Suprapubic skin (tissue), 4 donors: ENCODE measurements around the gene DLX2. TPM values are rescaled to one million over a fixed set of nuclear protein-coding genes. Genes with fewer than 3 reads are reported as not detected.

Source experiments
- DNase-seq, 2 donors: peaks; one replicate each; pipeline ENCODE4 v3.0.0-alpha.2; 2019; ENCODE audit warnings: low spot score in 2 of 2
- H3K27ac ChIP-seq: fragments of 200-600 bp; sonication (generic); one replicate; pipeline ENCODE4 v1.5.1; 2019
- H3K27me3 ChIP-seq: fragments of 200-600 bp; sonication (generic); one replicate; pipeline ENCODE4 v1.5.1; 2019
- H3K36me3 ChIP-seq: fragments of 200-600 bp; sonication (generic); one replicate; pipeline ENCODE4 v1.5.1; 2019
- H3K4me1 ChIP-seq: fragments of 200-600 bp; sonication (generic); one replicate; pipeline ENCODE4 v1.5.1; 2019
- H3K4me3 ChIP-seq: fragments of 200-600 bp; sonication (generic); one replicate; pipeline ENCODE4 v1.5.1; 2019; ENCODE audit warnings: mild to moderate bottlenecking
- H3K9me3 ChIP-seq: fragments of 200-600 bp; sonication (generic); one replicate; pipeline ENCODE4 v1.5.1; 2019
- EP300 ChIP-seq: sonication (generic); formaldehyde crosslinking; IDR thresholded peaks from one replicate; pipeline ENCODE4 v1.6.1; 2017; ENCODE audit warnings: antibody characterized with exemption
- POLR2A ChIP-seq, 2 donors: fragments of 450-650 bp; IDR thresholded peaks; one replicate each; pipeline ENCODE4 v1.6.1; 2017; ENCODE audit warnings: antibody characterized with exemption in 2 of 2, mild to moderate bottlenecking in 2 of 2, moderate library complexity in 2 of 2
- POLR2AphosphoS5 ChIP-seq, 3 donors: sonication (generic); formaldehyde crosslinking; IDR thresholded peaks; one replicate each; pipeline ENCODE4 v1.6.1; 2017; ENCODE audit warnings: antibody characterized with exemption in 3 of 3
- WGBS: methylation state at CpG from one replicate; pipeline ENCODE4 v1.1.5; 2018; 5-methylcytosine and 5-hydroxymethylcytosine counted together
- total RNA-seq, 4 donors: library from RNA; depleted of rRNA; stranded (reverse); fragments of >200 nt; gene quantifications; one replicate each; pipeline ENCODE4 v1.1.0, GENCODE V29; 2016
- TF ChIP-seq, protein P1 (sequence below), 2 donors: fragments of 200-600 bp in 1 of 2; fragments of 450-650 bp in 1 of 2; sonication (generic) in 1 of 2; IDR thresholded peaks; one replicate each; pipeline ENCODE4 v1.5.1; 2016 to 2019; ENCODE audit warnings: antibody characterized with exemption in 2 of 2, mild to moderate bottlenecking in 1 of 2, moderate library complexity in 1 of 2

The DLX2 gene
- total RNA-seq, 4 donors from 2014 or later = 0.30 to 1.1 (median 0.42) TPM; not detected in 1

DNA sequence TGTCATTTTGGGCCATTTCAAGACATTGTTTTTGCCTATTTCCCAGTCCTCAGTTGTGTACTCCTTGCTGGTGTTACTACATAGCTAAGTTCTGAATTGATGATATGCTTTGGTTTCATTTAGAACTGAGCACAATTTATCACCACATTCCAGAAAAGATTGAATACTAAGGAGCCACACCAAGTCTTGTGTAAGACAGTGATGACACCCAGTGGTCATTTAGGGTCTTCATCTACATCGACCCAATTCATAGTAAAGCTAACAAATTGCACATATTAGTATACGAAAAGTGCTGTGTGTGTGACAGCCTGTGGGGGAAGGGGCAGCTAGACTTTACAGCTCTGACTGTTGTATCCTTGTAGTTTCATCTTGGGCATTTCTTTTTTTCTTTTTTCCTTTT is 10.9 kb upstream of the DLX2 start:
- TF ChIP-seq POLR2A (IDR thresholded peaks at IDR 0.05) (no peak), EP300 (no peak), POLR2AphosphoS5 (IDR thresholded peaks at IDR 0.05) (no peak)
- TF ChIP-seq, protein P1, sequence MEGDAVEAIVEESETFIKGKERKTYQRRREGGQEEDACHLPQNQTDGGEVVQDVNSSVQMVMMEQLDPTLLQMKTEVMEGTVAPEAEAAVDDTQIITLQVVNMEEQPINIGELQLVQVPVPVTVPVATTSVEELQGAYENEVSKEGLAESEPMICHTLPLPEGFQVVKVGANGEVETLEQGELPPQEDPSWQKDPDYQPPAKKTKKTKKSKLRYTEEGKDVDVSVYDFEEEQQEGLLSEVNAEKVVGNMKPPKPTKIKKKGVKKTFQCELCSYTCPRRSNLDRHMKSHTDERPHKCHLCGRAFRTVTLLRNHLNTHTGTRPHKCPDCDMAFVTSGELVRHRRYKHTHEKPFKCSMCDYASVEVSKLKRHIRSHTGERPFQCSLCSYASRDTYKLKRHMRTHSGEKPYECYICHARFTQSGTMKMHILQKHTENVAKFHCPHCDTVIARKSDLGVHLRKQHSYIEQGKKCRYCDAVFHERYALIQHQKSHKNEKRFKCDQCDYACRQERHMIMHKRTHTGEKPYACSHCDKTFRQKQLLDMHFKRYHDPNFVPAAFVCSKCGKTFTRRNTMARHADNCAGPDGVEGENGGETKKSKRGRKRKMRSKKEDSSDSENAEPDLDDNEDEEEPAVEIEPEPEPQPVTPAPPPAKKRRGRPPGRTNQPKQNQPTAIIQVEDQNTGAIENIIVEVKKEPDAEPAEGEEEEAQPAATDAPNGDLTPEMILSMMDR (IDR thresholded peaks at IDR 0.05) = no peak
- Histone ChIP-seq H3K27ac (no peak overlapping the region), H3K27me3 (peaks cover 26% of the 10 kb centered on the region), H3K36me3 (no peaks in the 10 kb centered on the region), H3K4me3 (no peak overlapping the region), H3K4me1 (no peaks in the 10 kb centered on the region), H3K9me3 (no peaks in the 10 kb centered on the region)
- 48% methylated on average over 2 of the region's 2 CpGs for WGBS
- DNase-seq = no peak

DNA sequence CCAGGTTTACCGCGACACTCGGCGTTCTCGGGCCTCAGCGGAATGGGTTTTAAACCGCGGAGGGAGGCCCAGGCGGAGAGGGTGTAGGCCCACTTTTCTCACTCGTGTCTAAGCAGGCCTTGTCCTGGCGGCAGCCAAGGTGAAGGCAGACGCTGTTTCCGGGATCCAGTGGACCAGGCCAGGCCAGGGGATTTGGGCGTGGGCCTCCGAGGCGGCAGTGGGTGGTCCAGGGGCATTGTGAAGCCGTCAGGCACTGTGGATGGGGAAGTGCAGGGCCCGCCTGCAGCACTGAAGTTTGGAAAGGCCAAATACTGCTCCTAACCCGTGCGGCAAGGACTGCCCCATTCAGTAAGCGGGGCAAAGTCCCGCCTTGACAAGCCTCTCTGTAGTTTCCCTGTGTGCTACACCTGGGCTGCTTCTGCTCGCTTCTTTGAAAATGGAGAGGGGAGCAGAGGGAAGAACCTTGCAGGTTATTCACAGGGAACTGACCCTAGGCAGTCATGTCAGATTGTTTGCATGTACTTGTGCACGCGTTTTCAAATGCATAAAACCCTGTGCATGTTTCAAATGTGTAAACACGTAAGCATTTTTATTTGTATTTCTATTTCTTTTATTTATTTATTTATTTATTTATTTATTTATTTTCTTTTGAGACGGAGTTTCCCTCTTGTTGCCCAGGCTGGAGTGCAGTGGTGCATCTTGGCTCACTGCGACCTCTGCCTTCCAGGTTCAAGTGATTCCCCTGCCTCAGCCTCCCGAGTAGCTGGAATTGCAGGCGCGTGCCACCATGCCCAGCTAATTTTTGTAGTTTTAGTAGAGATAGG is 7.5 kb upstream of the DLX2 start:
- no peak for DNase-seq
- Histone ChIP-seq H3K4me1 (peaks cover 12% of the 10 kb centered on the region), H3K27ac (no peak overlapping the region), H3K36me3 (no peaks in the 10 kb centered on the region), H3K27me3 (peaks cover 60% of the 10 kb centered on the region), H3K4me3 (no peak overlapping the region), H3K9me3 (no peaks in the 10 kb centered on the region)
- 59% methylated on average over 27 of the region's 31 CpGs for WGBS
- TF ChIP-seq, protein P1 (IDR thresholded peaks at IDR 0.05) = no peak
- TF ChIP-seq EP300 (no peak), POLR2A (IDR thresholded peaks at IDR 0.05) (no peak), POLR2AphosphoS5 (IDR thresholded peaks at IDR 0.05) (no peak)

DNA sequence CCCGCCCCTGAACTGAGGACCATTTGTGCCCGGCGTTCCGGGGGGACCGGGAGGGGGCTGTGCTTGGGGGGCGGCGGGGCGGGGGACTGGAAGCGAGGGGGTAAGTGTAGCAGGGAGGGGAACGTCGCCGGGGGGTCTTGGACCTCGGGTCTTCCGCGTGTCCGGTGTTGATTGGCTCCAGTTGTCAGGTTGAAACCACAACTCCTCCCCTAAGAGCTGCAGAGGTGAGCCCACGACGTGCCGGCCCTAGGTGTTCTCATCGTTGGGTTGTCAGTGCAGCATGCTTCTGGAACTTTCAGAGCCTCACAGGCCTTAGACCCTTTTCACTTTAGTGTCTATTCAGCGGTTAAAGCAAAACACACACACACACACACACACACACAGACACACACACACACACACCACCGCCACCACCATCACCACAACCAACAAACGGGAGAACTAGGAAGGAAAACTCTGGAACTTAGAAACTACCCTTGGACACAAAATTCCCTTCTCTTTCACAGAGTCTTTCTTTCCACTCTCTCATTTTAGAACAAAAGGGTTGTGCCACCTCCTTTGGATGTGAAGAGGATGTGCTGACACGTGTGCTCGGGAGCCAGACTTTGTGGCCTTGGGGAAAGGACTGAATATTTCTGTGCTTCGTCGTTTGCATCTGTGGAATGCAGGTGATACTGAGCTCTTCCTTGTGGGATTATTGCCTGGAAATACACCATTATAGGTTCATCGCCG is 6.7 kb upstream of the DLX2 start:
- no peaks in the 10 kb centered on the region for H3K36me3 ChIP-seq
- no peak overlapping the region for H3K4me3 ChIP-seq
- H3K27me3 ChIP-seq = peaks cover 68% of the 10 kb centered on the region
- TF ChIP-seq POLR2A (IDR thresholded peaks at IDR 0.05) = no peak
- TF ChIP-seq EP300 = no peak
- TF ChIP-seq, protein P1 (IDR thresholded peaks at IDR 0.05) = no peak
- no peak for TF ChIP-seq POLR2AphosphoS5 (IDR thresholded peaks at IDR 0.05)
- no peaks in the 10 kb centered on the region for H3K9me3 ChIP-seq
- H3K4me1 ChIP-seq = peaks cover 12% of the 10 kb centered on the region
- WGBS = 64% methylated on average over 28 of the region's 29 CpGs
- no peak overlapping the region for H3K27ac ChIP-seq
- DNase-seq = no peak

DNA sequence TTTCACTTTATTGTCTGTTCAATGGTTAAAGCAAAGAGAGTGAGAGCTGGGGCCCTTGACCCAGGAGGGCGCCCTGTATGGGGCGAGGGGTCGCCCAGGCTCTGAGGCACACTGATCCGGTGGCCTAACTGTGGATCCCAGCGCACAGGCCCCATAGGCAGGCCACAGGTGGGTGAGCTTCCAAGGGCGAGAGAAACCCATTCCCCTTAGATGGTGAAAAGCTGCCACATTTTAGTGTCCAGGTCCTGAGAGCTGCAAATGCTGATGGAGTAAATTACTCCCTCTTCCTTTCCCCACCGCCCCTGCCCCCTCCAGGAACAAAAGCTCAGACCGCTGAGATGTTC is 5.9 kb upstream of the DLX2 start:
- TF ChIP-seq, protein P1 (IDR thresholded peaks at IDR 0.05) = no peak
- TF ChIP-seq POLR2A (IDR thresholded peaks at IDR 0.05) (no peak), EP300 (no peak)
- H3K27ac ChIP-seq = no peak overlapping the region
- H3K27me3 ChIP-seq = peaks cover 70% of the 10 kb centered on the region
- no peak overlapping the region for H3K4me3 ChIP-seq
- 75% methylated on average over 5 of the region's 8 CpGs for WGBS
- peaks cover 16% of the 10 kb centered on the region for H3K4me1 ChIP-seq
- no peaks in the 10 kb centered on the region for H3K36me3 ChIP-seq
- no peaks in the 10 kb centered on the region for H3K9me3 ChIP-seq
- DNase-seq = no peak
